Vagina (tissue), 2 donors: ENCODE data around the gene CEP85L.

Experiments
- CTCF ChIP-seq, 3 experiments: fragments of 450-650 bp in 2 of 3; fragments of 200-600 bp in 1 of 3; sonication (generic) in 1 of 3; IDR thresholded peaks; one replicate each; pipeline ENCODE4 v1.5.1; 2017 to 2019; ENCODE audit warnings: antibody characterized with exemption in 3 of 3, mild to moderate bottlenecking in 2 of 3, moderate library complexity in 2 of 3
- POLR2A ChIP-seq, 2 donors: fragments of 450-650 bp; IDR thresholded peaks; one replicate each; pipeline ENCODE4 v1.6.1; 2017; ENCODE audit warnings: antibody characterized with exemption in 2 of 2, mild to moderate bottlenecking in 2 of 2, moderate library complexity in 2 of 2
- POLR2AphosphoS5 ChIP-seq, 2 donors: sonication (generic); formaldehyde crosslinking; IDR thresholded peaks; one replicate each; pipeline ENCODE4 v1.9.0; 2017; ENCODE audit warnings: antibody characterized with exemption in 2 of 2, mild to moderate bottlenecking in 2 of 2, low read depth in 1 of 2; ENCODE audit not compliant: insufficient read depth in 1 of 2

- TF ChIP-seq POLR2A (IDR thresholded peaks at IDR 0.05) (no peak), CTCF (IDR thresholded peaks at IDR 0.05) (no peak), POLR2AphosphoS5 (IDR thresholded peaks at IDR 0.05; ENCODE audit: insufficient read depth in 1 of 2, low read depth in 1 of 2) (no peak)
Observed at GRCh38 chr6:118554698-118555097, 96.7 kb downstream of the CEP85L start.
